NCI-H2107 treated with DMSO at 0.1 percent for 48 hours (cell line): ENCODE results near the gene ESAM.

ENCODE experiments used
- DNase-seq: peaks from one replicate; lab custom pipeline; 2025; ENCODE audit not compliant: unreplicated experiment; lab: John Stamatoyannopoulos, UW

The ESAM gene

DNA sequence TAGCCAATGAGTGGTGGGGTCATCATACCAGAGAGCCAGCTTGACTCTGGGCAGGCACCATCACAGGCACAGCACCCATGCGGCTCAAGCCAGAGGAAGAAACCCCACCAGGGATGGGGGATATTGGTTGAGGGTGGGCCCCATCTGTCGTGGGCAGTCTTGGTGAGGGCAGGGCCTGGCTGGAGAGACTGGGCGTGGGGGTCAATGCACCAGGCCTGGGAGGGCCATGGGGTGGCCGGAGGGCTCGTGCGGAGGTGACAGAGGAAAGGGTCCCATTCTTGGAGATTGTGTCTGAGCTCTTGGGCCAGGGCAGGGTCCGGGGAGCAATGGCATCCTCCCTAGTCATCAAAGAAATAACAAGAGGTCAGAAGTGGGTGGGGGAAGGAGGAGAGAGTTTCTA is 8.5 kb downstream of the ESAM start:
- DNase-seq: no peak

DNA sequence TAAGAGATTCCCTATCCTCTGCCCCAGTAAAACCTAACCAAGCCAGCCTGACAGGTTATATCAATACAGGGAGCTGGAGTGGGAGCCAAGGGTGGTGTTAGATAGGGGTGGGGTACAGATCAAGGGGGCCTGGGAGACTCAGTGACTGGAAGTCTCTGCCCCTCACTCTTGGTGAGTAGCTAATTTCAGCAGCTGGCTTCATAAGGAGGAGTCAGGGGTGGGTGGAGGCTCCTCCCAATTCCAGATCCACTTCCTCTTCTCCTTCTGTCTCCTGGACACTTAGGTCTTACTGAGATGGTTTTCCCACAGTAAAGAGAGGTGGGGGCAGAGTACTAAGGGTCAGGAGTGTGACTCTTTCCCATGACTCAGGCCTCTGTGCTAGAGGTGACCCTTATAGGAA is 8.9 kb downstream of the ESAM start:
- DNase-seq: no peak

DNA sequence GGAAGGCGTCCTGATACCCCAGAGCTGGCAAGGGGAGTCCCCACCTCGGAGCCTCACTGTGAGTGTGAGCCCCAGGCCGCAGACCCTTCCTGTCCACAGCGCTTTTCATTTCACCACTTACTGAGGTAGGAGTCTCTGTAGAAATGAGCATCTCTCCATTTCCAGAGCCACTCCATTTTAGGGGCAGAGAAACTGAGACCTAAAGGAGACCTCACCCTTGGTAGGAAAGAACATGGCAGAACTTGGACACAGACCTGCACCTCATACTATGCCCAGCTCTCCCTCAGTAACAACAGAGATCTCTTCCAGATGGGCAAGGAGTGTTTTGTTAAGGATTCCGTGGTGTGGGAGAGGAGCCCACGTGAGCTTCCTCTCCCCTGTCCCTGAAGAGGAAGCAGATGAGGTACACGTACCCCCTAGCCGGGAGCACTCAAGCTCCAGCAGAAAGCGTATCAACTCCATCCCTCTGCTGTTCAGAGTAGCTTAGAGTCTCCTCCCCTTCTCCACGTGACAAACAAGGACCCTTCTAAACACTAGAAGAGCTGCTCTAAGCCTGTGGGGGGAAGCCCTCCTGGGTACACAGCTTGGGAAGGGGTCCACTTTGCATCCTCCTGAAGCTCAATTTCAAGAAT is 9.5 kb downstream of the ESAM start:
- no peak for DNase-seq

DNA sequence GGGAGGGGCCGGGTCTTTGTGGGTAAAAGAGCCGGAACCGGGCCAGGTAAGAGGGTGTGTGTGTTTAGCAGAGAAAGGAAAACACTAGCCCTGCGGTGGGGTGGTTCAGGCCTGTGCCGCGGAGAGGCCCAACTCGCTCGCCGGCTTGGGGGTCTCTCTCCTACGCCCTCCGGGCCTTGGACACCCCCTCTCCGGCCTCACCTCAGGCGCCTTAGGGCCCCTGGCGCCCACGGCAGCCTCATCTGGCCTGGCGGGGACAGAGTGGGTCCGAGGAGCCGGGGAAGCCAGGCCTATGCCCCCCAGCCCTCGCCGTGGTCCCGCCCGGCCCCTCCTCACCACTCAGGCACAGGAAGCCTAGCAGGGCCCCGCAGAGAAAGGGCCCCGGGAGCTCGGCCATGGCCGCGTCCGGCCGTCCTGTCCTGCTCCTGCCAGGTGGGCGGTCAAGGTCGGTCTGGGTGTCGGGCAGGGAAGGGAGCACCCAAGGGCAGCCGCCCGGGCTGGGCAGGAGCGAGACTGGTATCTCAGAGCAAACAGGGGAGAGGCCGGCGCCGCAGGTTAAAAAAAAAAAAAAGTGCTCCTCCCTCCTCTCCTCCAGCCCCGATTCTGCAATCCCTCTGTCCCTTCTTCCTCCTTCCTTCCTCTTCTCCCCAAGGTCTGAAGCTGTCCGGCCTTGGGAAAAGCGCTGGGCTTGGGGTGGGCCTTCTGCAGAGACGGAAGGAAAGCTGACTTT is 10.2 kb downstream of the ESAM start, which contains the start of gene VSIG2:
TSS of gene VSIG2 (minus strand) at position 515 of the 730 bp plus-strand sequence. CDS start at position 397, 118 bp downstream.
- DNase-seq: no peak

DNA sequence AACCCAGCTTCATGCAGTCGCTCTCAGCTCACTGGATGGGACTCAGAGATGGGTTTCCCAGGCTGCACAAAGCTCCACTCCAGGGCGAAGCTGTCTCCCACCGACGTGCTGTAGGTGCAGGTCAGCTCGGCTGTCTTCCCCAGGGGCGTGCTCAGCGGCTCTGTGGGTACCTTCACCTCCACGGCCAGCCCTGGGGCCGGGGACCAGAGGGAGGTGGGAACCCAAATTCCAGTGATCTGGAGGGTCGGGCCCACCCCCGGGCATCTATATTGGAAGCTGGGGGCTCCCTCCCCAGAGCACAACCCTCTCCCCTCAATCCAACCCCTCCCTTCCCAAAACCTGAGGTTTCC is 10.7 kb downstream of the ESAM start:
- no peak for DNase-seq

DNA sequence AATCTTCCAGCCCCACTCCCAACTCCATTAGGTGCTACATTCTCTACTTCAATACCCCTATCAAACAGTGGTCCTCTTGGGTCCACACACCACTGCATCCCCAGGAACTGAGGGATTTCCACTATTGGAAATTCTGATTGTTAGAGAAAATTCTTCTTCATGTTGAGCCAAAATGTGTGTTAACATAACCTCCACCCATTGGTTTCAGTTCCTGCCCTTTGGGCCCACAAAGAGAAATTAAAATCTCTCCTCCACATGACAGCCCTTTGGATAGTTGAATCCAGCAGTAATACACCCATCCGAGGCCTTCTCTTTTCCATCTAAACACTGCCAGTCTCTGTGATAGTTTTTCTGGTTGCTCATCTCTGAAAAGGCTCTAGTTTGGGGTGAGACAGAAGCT is 12.2 kb downstream of the ESAM start:
- no peak for DNase-seq

DNA sequence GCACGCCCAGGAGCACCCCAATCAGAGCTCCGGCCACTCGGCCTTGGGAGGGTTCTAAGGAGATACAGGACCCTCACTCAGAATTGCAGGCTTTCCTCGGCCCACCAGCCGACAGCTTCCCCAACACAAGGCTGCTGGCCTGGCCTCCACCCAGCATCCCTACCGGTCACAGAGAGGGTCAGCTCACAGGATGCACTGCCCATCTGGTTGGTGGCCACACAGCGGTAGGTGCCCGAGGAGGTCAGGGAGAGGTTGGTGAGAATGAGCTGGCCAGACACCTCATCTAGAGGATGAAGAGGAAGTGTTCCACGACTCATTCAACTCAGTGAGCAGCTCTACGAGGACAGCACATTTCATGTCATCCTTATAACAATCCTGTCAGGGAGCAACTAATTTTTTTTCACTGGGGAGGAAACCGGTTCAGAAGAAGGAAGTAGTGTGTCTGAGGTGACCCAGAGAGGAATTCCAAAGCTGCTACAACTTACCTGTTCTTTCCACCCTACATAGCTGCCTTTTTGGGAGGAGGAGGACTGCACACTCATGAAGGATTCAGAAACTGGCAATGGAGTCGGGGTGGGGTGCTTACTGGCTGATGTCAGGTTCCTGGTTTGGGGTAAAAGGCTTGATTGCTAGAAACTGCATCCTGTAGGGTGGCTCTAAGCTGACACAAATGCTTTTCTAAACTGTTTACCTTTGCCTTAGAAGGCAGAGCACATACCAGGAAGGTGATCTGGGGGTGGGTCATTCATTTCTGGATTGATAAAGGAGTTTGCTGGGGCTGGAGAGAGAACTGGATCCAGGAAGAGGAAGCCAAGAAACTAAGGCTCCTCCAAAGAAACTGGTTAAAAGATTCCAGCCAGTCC is 13.4 kb downstream of the ESAM start:
- no peak for DNase-seq

DNA sequence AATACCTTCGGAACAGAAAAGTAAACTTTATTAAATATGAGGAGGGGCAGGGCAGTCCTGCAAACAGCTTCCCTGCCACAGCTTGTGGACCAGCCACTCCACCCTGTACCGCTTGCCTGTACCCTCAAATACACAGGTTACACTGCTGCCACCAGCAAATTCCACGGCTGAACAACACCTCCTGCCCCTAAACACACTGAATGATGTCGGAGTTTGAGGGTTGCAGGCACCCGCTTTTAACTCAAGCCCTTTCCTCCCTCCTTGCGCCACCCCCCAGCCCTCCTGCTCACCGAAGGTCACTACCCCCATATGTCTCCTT is 14.0 kb downstream of the ESAM start:
- DNase-seq: no peak

DNA sequence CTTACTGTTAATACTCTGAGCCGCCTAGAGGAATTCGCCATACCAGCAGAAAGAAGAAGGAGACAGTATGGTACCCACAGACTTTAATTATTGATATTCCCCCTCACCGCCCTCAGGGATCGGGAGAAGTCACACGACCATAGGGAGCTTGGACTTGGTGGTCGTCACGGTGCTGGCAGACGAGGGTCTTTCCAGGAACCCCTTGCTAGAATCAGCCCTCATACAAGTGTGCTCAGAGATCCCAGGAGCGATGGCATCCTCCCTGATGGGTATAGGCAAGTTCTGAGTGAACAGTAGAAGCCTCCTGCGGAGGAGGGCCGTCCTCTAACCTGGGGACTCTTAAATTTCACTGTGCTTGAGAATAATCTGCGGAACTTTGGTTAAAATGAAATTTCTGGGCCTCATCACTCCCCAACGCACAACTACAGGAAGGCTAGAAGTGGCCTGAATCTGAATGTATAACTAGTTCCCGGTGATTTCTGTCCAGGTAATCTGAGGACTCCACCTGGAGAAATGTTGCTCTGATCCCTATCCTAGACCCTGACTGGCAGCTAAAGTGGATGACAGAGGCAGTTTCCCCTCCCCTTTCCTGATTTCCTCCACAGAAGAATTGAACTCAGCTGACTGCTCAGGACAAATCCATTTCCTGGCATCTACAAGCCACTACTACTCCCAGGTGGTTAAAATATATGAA is 14.5 kb downstream of the ESAM start:
- no peak for DNase-seq

DNA sequence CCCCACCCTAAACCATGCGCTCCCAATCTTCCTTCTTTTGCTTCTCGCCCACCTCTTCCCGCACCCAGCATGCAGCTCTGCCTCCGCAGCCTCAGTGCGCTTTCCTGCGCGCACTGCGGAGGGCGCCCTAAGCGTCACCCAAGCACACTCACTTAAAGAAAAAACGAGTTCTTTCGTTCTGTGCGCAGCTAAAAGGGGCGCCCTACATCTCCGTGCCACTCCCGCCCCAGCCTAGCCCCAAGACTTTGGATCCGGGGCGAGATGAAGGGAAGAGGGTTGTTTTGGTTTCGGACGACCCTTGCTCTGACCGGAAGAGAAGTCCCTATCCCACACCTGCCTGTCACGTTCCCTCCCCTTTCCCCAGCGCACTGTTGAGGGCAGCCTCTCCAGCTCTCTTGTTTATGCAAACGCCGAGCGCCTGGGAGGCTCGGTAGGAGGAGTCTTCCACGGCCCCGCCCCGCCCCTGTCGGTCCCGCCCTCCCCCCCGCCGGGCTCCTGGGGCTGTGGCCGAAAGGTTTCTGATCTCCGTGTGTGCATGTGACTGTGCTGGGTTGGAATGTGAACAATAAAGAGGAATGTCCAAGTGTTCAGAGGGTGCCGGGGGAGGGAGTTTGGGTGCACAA is 15.4 kb downstream of the ESAM start:
- no peak for DNase-seq

DNA sequence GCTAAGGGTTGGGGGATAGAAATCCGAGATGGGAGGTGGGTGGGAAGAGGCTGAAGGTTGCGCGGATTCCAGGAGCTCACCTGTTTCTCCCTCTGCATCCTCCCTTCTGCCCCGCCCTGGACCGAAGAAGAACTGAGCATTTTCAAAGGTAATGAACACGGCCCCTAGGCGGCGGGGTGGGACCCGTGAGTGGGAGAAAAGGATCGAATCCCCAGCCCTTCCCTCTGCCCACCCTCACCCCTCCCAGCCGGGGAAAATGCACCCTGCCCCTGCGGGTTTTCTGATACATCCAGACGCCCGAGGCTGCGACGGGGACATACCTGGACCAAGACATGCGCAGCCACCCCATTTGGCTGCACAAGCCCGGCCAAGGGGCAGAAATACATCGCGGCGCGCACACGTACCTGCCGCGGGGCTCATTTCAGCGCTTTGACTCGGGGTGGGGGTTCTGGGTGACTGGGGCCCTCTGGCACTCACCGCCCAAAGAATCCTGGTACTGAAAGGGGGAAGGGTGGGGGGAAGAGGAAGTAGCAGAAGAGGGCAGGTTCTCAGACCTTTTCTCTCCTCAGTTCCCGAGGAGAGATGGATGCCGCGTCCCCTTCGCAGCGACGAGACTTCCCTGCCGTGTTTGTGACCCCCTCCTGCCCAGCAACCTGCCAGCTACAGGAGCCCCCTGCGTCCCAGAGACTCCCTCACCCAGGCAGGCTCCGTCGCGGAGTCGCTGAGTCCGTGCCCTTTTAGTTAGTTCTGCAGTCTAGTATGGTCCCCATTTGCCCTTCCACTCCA is 16.1 kb downstream of the ESAM start:
- no peak for DNase-seq

DNA sequence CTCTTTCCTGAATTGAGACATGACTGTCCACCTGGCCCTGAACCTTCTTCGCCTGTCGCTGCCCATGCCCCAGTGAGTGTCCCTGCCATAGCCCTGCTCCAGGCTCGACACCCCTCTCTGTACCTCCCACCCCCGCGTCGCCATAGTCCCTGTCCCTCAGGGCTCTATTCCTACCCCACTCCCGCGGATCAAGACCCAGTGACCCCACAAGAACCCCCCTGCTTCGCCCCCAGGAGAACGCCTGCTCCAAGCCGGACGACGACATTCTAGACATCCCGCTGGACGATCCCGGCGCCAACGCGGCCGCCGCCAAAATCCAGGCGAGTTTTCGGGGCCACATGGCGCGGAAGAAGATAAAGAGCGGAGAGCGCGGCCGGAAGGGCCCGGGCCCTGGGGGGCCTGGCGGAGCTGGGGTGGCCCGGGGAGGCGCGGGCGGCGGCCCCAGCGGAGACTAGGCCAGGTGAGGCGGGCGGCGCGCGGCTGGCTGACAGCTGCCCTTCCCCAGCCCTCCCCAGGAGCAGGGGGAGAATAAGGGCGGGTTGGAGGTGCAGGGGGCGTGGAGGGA is 16.7 kb downstream of the ESAM start:
- no peak for DNase-seq

DNA sequence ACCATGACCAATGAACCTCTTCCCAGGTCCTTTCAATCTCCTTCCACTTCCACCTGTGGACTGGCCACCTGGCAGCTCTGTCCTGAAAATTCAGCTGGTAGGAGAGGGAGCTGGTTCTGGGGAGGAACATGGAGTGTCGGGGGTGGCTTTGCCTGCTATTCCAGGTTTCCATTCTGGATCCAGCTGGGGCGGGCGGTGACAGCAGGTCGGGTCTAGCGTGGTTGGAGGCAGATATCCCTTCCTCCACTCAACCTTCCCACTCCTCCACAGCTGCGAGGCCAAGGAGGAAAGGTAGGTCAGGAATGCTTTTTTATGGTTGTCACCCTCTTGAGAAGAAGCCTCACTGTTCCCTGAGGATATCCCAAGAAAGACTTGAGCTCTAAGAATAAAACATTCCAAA is 19.0 kb downstream of the ESAM start:
- no peak for DNase-seq

DNA sequence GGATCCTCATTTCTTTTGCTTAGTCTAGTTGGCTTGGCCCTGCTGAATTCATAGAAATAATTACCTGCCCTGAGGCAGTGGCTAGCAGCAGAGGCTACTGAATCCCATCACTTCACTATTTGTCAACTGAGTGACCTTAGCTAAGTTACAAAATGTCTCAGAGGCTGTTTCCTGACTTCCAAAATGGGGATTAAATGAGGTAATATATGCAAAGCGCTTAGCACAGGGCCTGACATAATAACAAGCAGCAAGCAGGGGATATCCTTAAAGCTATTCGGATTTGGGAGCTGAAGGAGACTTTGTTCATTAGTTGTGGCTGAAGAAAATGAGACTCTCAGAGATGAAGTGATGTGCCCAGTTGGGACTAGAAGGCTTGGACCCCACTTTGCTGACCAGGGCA is 19.5 kb downstream of the ESAM start:
- no peak for DNase-seq

DNA sequence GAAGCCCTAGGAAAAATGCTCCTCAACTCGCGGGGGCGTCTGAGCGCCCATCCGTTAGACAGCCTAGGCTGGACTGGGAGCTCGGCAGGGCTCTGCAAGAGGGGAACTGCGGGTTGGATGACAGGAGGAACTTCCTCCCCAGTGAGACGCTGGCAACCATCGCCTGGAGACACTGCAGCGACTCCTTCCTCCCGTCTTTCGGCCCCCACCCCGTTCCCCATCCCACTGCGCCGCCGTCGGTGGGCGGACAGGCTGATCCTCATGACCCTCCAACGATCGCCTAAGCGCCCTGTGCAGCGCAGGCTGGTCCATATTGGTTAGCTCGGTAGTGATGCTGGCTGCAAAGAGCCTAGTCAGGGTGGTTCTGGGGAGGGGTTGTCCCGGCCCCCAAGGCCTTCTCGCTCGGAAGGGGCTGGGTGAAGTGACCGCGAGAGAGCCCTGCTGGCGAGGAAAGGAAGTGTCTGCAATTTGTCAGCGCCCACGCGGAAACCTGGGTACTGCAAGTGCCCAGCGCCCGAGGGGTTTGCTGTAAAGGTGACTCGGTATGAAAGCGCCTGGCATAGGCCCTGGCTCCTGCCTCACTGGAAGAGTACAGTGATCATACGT is 21.7 kb downstream of the ESAM start:
- DNase-seq: no peak

DNA sequence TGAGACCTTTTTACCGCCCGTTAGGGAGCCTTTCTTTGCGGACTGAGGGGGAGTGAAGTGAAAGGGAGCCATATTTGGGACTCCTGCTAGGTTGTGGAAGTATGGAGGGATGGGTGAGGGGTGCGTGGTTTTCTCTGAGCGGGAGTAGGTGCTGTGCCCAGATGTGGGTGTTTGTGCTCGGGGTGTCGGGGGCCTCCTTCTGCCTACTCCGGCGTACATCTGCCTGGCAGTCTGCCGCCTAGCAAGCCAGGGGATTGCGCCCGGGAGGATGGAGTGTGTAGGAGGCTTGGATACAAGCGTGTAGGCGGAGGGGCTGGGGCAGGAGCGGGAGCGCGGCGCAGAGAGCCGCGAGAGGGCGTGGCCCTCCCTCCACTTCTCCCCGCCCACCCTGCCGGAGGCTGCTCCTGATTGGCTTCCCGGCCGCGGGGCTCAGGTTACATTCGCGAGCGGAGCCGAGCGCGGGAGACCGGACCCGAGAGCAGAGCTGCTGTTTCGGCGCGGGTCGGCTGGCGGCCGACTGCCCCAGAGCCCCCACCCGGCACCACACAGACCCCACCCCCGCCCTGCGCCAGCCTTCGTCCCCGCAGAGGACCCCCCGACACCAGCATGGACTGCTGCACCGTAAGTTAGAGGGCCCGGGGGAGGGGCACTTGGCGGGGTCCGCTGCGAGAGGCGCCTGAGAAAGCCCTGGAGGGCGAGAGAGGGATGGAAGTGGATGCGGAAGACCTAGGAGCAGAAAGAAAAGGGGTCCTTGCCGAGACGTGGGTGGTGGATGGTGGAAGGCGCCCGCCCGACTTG is 22.4 kb downstream of the ESAM start, which contains the start of gene NRGN:
TSS of gene NRGN (plus strand) at position 464 of the 798 bp plus-strand sequence. CDS start at position 607, 143 bp downstream.
- peak; percentile 20 for DNase-seq

DNA sequence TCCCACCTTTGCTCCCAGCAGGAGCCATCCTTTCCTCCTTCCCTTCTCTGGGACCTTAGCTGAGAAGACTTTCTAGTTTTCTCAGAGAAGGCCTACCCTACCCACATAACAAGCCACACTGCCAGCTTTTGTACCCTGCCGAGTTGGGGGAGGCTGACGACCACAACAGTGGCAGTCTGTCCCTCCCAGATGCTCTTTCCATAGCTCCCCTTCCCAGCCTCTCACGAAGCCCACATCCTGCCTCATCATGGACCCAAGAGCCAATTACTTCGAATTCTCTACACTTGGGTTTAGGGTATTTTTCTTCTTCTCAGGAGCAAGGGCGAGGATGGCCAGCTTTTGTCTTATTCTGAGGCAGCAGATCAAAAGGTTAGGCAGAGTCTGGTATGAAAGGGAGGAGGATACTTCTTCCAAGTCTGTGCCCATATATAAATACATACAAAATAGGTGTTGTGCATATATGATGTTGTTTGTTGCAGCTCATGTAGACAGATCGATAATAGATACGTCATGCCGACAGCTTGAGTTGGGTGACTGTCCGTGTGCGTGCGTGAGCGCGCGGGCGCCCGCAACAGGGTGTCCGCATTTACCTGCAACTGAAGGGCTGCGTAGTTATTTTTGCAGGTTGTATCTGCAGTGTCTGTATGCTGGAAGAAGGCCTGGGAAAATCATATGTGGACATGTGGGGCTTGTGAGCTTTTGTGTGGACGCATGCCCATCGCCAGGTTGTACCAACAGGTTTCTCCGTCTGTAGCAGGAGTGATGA is 23.2 kb downstream of the ESAM start:
- no peak for DNase-seq
